Mucosa of descending colon (tissue), 3 donors: Measurements from ENCODE around the gene KSR1. TPM values are rescaled to one million over a fixed set of nuclear protein-coding genes. Genes with fewer than 3 reads are reported as not detected.

Experiments
- ATAC-seq: fragments of 200-7000 bp; cut with Tn5 transposase; one replicate; pipeline ENCODE4 v1.9.1; 2020; ENCODE audit warnings: mild to moderate bottlenecking, moderate library complexity
- DNase-seq, 3 donors: peaks; one replicate each; pipeline ENCODE4 v3.0.0-alpha.2; 2020
- H3K36me3 ChIP-seq: fragments of 200-600 bp; one replicate; pipeline ENCODE4 v1.8.0; 2021; ENCODE audit warnings: low read depth, mild to moderate bottlenecking
- H3K4me1 ChIP-seq: fragments of 200-600 bp; one replicate; pipeline ENCODE4 v1.8.0; 2021; ENCODE audit warnings: low read depth, mild to moderate bottlenecking
- H3K4me3 ChIP-seq: fragments of 200-600 bp; one replicate; pipeline ENCODE4 v1.8.0; 2021; ENCODE audit warnings: mild to moderate bottlenecking
- H3K9me3 ChIP-seq: fragments of 200-600 bp; one replicate; pipeline ENCODE4 v1.8.0; 2021; ENCODE audit warnings: mild to moderate bottlenecking
- intact Hi-C, 2 donors: fragments of 100-400 bp; cut with DNase I in 1 of 2; cut with micrococcal nuclease in 1 of 2; formaldehyde crosslinking; loops; one replicate each; pipeline versions ENCODE4 v1.11.0 to v1.11.1; 2022; cut with DNase I, micrococcal nuclease
- total RNA-seq, 3 donors: library from RNA; stranded (reverse); fragmentation: NEBNext Ultra II Directional in 2 of 3; extraction: Animal tissue kit (Norgen Biotek cat#: 25700) in 2 of 3; gene quantifications; one replicate each; pipeline versions ENCODE4 v1.2.1 to v1.2.4, GENCODE V29; 2021 to 2023
- TF ChIP-seq, protein P1 (sequence below): fragments of 200-600 bp; IDR thresholded peaks from one replicate; pipeline ENCODE4 v1.8.0; 2022; ENCODE audit warnings: antibody characterized with exemption, mild to moderate bottlenecking
- donor health status: DM: no; HTN: no; CAD: no; lungs with moderate emphysema.
- donor health status: DM: no; HTN: no; CAD: no.
- donor health status: DM: no; HTN: yes; CAD: no.

Gene KSR1
- total RNA-seq, 3 donors from 2014 or later = 20.5 to 50.4 (median 21.3) TPM

DNA sequence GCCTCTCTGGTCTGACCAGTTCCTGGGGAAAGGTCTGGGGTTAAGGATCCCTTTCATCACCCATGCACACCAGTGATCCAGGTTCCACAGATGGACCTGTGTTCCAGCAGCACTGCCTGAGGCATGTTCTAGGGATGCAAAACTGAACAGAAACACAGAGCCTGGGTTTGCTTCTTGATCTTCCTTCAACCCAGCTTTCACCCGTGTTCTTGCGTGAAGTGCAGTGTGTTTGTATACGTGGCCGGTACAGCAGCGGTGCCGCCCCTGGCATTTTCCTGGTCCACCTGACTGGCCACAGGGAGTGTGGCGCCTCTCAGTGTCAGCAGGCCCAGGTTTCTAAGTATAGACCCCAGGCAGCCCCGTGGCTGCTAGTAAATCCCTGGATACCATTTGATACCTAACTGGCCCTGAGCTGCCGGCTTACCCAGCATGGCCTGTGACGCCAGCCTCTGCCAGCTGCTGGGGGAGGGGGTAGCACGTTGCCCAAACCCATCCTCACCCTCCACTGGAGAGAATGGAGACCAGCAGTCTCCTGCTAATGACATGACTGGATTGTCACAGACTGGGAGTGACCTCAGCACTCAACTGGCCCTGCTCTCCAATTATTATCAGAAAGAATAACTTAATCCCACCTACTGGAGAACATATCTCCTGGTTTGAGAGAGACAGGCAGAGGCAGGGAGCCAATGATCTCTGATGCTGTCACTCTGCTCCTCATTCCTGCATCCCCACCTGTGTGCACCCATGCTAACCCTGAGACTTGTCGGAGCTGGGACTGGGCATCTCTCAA, 115.5 kb downstream of the KSR1 start:
- Histone ChIP-seq H3K9me3 (no peaks in the 10 kb centered on the region), H3K36me3 (no peaks in the 10 kb centered on the region), H3K4me3 (no peak overlapping the region), H3K4me1 (no peaks in the 10 kb centered on the region)
- no peak for ATAC-seq
- intact Hi-C loops = no loop called here
- no peak for DNase-seq
- TF ChIP-seq, protein P1, sequence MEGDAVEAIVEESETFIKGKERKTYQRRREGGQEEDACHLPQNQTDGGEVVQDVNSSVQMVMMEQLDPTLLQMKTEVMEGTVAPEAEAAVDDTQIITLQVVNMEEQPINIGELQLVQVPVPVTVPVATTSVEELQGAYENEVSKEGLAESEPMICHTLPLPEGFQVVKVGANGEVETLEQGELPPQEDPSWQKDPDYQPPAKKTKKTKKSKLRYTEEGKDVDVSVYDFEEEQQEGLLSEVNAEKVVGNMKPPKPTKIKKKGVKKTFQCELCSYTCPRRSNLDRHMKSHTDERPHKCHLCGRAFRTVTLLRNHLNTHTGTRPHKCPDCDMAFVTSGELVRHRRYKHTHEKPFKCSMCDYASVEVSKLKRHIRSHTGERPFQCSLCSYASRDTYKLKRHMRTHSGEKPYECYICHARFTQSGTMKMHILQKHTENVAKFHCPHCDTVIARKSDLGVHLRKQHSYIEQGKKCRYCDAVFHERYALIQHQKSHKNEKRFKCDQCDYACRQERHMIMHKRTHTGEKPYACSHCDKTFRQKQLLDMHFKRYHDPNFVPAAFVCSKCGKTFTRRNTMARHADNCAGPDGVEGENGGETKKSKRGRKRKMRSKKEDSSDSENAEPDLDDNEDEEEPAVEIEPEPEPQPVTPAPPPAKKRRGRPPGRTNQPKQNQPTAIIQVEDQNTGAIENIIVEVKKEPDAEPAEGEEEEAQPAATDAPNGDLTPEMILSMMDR = no peak

DNA sequence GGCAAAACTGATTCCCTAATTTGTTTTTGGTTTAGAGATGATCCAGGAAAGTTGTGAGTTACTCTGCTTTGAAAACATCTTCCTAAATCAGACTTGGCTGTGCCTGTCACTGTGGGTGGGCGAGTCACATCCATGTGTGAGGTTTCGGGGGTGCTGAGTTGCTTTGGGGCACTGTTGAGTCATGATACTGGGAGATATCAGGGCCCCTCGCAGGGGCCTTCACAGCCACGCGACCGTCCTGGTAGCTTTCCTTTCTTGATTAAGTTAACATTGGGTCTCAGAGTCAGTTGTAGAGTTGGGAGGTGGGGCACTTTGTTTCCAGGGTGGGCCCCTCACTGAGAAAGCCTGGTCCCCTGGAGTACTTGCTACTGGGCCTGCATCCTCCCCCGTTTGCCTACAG, 116.4 kb downstream of the KSR1 start:
- no peaks in the 10 kb centered on the region for H3K9me3 ChIP-seq
- DNase-seq = no peak
- no peaks in the 10 kb centered on the region for H3K36me3 ChIP-seq
- H3K4me3 ChIP-seq = no peak overlapping the region
- ATAC-seq = no peak
- TF ChIP-seq, protein P1 = no peak
- intact Hi-C loops = no loop called here
- no peaks in the 10 kb centered on the region for H3K4me1 ChIP-seq

DNA sequence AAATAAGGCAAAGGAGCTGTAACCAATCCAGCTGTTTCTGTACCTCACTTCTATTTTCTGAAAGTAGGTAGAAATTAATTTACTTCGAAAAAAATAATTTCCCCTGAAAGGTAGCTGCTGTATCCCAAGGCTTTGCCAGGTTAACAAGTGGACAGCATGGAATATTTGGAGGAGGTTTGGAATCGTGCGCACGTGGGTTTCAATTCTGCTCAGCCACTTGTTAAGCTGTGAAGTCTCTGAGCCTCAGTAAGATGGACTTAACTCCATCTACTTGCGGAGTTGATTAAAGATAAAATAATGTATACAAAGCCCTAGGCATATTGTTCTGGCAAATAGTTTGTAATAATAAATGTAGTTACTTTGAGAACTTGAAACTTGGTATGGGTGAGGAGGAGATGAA, 117.3 kb downstream of the KSR1 start:
- no peaks in the 10 kb centered on the region for H3K9me3 ChIP-seq
- no peak overlapping the region for H3K4me3 ChIP-seq
- H3K36me3 ChIP-seq = no peaks in the 10 kb centered on the region
- ATAC-seq = no peak
- no peaks in the 10 kb centered on the region for H3K4me1 ChIP-seq
- DNase-seq = no peak
- intact Hi-C loops = no loop called here
- TF ChIP-seq, protein P1 = no peak

DNA sequence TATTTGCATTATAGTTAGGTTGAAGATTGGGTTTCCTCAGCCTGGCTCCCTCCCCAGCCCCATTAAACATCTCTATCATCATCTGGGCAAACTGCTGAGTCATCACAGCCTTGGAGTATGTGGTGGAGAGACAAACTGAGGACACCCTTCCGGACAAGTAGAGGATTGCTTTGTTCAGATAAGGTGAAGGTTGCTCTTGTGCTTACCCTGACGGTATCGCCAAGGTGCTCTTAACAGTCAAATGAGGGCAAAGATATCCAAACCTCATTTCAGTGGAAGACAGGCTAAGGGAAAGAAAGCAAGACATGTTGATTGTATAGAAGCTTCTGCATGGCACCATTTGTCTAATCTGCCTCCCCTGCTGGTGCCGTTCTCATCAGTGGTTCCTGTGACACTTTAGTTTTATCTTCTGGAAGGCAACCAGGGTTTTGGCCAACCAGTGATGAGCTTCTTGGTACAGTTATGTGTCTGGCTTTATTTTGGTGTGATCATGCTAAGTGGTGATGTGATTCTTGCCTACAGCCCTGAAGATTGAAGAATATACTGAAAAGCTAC, 117.8 kb downstream of the KSR1 start:
- intact Hi-C loops = no loop called here
- no peak for DNase-seq

DNA sequence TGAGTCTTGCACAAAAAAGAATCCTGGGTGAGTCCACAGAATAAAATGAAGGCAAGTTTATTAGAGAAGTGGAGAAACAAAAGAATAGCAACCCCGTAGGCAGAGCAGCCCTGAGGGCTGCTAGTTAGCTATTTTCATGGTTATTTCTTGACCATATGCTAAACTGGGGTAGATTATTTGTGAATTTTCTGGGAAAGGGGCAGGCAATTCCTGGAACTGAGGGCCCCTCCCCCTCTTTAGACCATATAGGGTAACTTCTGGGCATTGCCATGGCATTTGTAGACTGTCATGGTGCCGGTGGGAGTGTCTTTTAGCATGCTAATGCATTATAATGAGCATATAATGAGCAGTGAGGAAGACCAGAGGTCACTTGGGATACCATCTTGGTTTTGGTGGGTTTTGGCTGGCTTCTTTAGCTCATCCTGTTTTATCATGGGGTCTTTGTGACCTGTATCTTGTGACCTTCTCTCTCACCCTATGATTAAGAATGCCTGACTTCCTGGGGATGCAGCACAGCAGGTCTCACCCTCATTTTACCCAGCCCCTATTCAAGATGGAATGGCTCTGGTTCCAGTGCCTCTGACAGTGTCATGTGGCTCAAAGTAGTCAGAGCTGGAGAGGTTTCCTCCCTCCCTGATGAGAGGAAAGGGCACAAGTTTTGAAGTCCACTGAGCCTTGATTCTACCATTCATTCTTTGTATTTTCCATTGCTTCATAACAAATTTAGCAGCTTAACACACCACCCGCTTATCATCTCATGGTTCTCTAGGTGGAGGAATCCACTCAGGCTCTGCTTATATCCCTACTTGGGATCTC, 119.1 kb downstream of the KSR1 start:
- no peaks in the 10 kb centered on the region for H3K36me3 ChIP-seq
- TF ChIP-seq, protein P1 = no peak
- intact Hi-C loops = no loop called here
- DNase-seq (no peak), ATAC-seq (no peak)
- H3K9me3 ChIP-seq = no peaks in the 10 kb centered on the region
- no peaks in the 10 kb centered on the region for H3K4me1 ChIP-seq
- no peak overlapping the region for H3K4me3 ChIP-seq

More for the DNA sequence above, 117.8 kb downstream of the KSR1 start:
- Histone ChIP-seq H3K4me1 (no peaks in the 10 kb centered on the region), H3K4me3 (no peak overlapping the region), H3K36me3 (no peaks in the 10 kb centered on the region), H3K9me3 (no peaks in the 10 kb centered on the region)
- TF ChIP-seq, protein P1 = no peak
- no peak for ATAC-seq
